ENCODE data around the gene KNDC1.
A peak's percentile ranks its signal among the peaks of the same experiment; 100 is the strongest.

KNDC1 gene

DNA sequence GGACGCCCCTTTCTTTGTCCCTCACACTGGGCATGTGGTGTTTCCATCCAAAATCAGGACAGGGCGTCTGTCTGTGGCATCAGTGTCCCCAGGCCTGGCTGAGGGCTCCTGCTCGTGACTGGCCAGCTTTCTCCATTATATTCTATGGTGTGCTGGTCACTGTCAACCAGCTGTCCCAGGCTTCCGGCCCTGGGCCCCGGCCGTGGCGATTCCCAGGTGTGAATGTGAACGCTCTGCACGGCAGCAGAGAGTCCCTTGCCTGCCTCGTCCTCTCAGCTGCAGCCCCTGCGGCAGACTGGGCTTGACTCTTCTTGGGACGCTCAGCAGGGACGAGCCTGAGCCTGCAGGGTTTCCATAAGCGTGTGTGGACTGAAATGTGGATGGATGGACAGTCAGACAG is 64.1 kb downstream of the KNDC1 start:
- DNase-seq, result no peak
- H2BK5ac ChIP-seq (ENCODE audit: low read depth, low read length, poor library complexity), result no peak overlapping the region
- no peak overlapping the region for H3K9ac ChIP-seq (ENCODE audit: low read length)
- H3K9me3 ChIP-seq (ENCODE audit: insufficient read depth, low read depth, low read length), result peaks cover under 1% of the 10 kb centered on the region
- no peak overlapping the region for H2BK12ac ChIP-seq (ENCODE audit: low read length)
- no peak overlapping the region for H3K23ac ChIP-seq (ENCODE audit: low read length)
- H4K8ac ChIP-seq (ENCODE audit: low read depth, low read length), result no peak overlapping the region
- no peak overlapping the region for H3K27ac ChIP-seq (ENCODE audit: low read depth, low read length)
- no peak overlapping the region for H3K18ac ChIP-seq (ENCODE audit: low read length)
- H2AFZ ChIP-seq (ENCODE audit: insufficient read depth, low read length, poor library complexity), result no peak overlapping the region
- H2BK120ac ChIP-seq (ENCODE audit: insufficient read depth, low read length, poor library complexity), result no peak overlapping the region
- no peak overlapping the region for H4K91ac ChIP-seq (ENCODE audit: low read depth, low read length)
- H3K79me2 ChIP-seq (ENCODE audit: control insufficient read depth, insufficient read depth, low read length, poor library complexity), result no peaks in the 10 kb centered on the region
- H2AK5ac ChIP-seq (ENCODE audit: low read length), result no peak overlapping the region
- H3K4me3 ChIP-seq (ENCODE audit: low read depth, low read length), result no peak overlapping the region
- no peak overlapping the region for H4K12ac ChIP-seq (ENCODE audit: low read depth, low read length)
- peaks cover 2% of the 10 kb centered on the region for H3K79me1 ChIP-seq (ENCODE audit: low read length)
- H3K27me3 ChIP-seq (ENCODE audit: insufficient read depth, low read length), result peaks cover 10% of the 10 kb centered on the region
- WGBS (ENCODE audit: extremely low coverage, insufficient coverage, insufficient read length), result no CpG with 5 or more reads among the region's 14 CpGs
- no peak overlapping the region for H3K4ac ChIP-seq (ENCODE audit: low read depth, low read length)
- no peak overlapping the region for H3K4me2 ChIP-seq (ENCODE audit: low read length)
- no peak overlapping the region for H3K14ac ChIP-seq (ENCODE audit: low read length)
- H3K36me3 ChIP-seq (ENCODE audit: control insufficient read depth in 1 of 2, insufficient read depth in 2 of 2, low read length in 2 of 2), result no peaks in the 10 kb centered on the region
- H3K4me1 ChIP-seq (ENCODE audit: control insufficient read depth in 1 of 2, insufficient read depth in 2 of 2, low read length in 2 of 2), result no peaks in the 10 kb centered on the region

DNA sequence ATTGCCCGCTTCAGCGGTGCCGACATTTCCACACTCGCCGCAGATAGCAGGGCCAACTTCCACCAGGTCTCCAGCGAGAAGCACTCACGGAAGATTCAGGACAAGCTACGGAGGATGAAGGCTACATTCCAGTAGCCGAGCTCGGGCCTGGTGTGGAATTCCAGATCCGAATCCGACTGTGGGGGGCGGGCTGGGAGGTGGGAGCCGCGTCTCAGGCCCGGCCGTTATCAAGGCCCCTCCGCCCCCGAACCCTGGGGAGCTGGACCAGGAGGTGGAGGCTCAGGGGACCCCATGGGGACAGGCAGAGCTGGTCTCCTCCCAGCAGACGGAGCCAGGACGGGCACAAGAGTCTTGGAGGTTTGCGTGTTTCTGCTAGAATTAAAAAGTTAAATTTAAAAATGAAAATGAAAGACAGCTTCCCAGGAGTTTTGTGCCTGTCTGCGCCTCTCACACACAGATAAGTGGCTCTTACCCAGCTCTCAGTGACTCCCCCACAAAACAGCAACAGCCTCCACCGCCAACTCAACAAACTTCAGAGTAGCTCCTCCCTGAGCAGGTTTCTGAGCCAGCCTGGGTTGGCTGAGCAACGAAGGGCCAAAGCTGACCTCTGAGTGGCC is 64.8 kb downstream of the KNDC1 start:
- H3K9me3 ChIP-seq (ENCODE audit: insufficient read depth, low read depth, low read length), result peaks cover 3% of the 10 kb centered on the region
- no peak overlapping the region for H3K4ac ChIP-seq (ENCODE audit: low read depth, low read length)
- DNase-seq, result no peak
- peak overlapping the region; percentile 20 for H2BK120ac ChIP-seq (ENCODE audit: insufficient read depth, low read length, poor library complexity)
- no peak overlapping the region for H2AK5ac ChIP-seq (ENCODE audit: low read length)
- no peak overlapping the region for H3K27ac ChIP-seq (ENCODE audit: low read depth, low read length)
- H2AFZ ChIP-seq (ENCODE audit: insufficient read depth, low read length, poor library complexity), result no peak overlapping the region
- H3K36me3 ChIP-seq (ENCODE audit: control insufficient read depth in 1 of 2, insufficient read depth in 2 of 2, low read length in 2 of 2), result no peaks in the 10 kb centered on the region
- no peak overlapping the region for H3K18ac ChIP-seq (ENCODE audit: low read length)
- no peak overlapping the region for H2BK5ac ChIP-seq (ENCODE audit: low read depth, low read length, poor library complexity)
- H3K23ac ChIP-seq (ENCODE audit: low read length), result no peak overlapping the region
- peak overlapping the region; percentile 39 for H3K14ac ChIP-seq (ENCODE audit: low read length)
- peaks cover 2% of the 10 kb centered on the region for H3K79me1 ChIP-seq (ENCODE audit: low read length)
- H3K4me1 ChIP-seq (ENCODE audit: control insufficient read depth in 1 of 2, insufficient read depth in 2 of 2, low read length in 2 of 2), result no peaks in the 10 kb centered on the region
- no peak overlapping the region for H3K4me2 ChIP-seq (ENCODE audit: low read length)
- H3K27me3 ChIP-seq (ENCODE audit: insufficient read depth, low read length), result peaks cover 18% of the 10 kb centered on the region
- no CpG with 5 or more reads among the region's 25 CpGs for WGBS (ENCODE audit: extremely low coverage, insufficient coverage, insufficient read length)
- no peak overlapping the region for H2BK12ac ChIP-seq (ENCODE audit: low read length)
- no peak overlapping the region for H4K12ac ChIP-seq (ENCODE audit: low read depth, low read length)
- no peak overlapping the region for H3K4me3 ChIP-seq (ENCODE audit: low read depth, low read length)
- no peak overlapping the region for H3K9ac ChIP-seq (ENCODE audit: low read length)
- H4K91ac ChIP-seq (ENCODE audit: low read depth, low read length), result peak overlapping the region; percentile 55
- no peaks in the 10 kb centered on the region for H3K79me2 ChIP-seq (ENCODE audit: control insufficient read depth, insufficient read depth, low read length, poor library complexity)
- no peak overlapping the region for H4K8ac ChIP-seq (ENCODE audit: low read depth, low read length)

DNA sequence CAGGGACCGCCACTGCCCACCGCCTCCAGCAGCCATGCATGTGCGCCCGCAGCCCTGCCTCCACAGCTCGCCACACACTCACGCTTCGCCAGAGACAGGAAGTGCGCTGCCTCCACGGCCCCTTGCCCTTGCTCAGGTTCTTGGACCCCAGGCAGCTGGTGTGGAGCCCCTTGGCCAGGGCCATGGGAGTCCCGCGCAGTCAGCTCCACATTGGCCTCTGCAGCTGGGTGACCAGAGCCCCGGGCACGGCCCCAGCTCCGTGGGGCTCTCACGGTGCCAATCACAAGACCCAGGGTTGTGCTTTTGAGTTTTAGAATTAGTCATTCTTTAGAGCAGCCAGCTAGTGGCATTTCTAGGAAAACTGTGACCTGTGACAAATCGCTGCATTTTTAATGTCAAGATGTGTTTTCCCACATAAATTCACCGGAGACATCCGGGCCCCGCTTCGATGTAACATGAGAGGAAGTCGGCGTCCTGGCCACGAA is 65.7 kb downstream of the KNDC1 start:
- DNase-seq, result no peak
- no peak overlapping the region for H2AK5ac ChIP-seq (ENCODE audit: low read length)
- peak overlapping the region; percentile 3 for H4K12ac ChIP-seq (ENCODE audit: low read depth, low read length)
- no peak overlapping the region for H3K23ac ChIP-seq (ENCODE audit: low read length)
- no peak overlapping the region for H3K14ac ChIP-seq (ENCODE audit: low read length)
- no peak overlapping the region for H3K18ac ChIP-seq (ENCODE audit: low read length)
- H3K27me3 ChIP-seq (ENCODE audit: insufficient read depth, low read length), result peaks cover 24% of the 10 kb centered on the region
- H4K8ac ChIP-seq (ENCODE audit: low read depth, low read length), result no peak overlapping the region
- H4K91ac ChIP-seq (ENCODE audit: low read depth, low read length), result no peak overlapping the region
- H3K9me3 ChIP-seq (ENCODE audit: insufficient read depth, low read depth, low read length), result peaks cover 3% of the 10 kb centered on the region
- H2AFZ ChIP-seq (ENCODE audit: insufficient read depth, low read length, poor library complexity), result no peak overlapping the region
- H3K9ac ChIP-seq (ENCODE audit: low read length), result no peak overlapping the region
- no peak overlapping the region for H3K4me2 ChIP-seq (ENCODE audit: low read length)
- WGBS (ENCODE audit: extremely low coverage, insufficient coverage, insufficient read length), result no CpG with 5 or more reads among the region's 23 CpGs
- H3K4me3 ChIP-seq (ENCODE audit: low read depth, low read length), result no peak overlapping the region
- peaks cover 0 to 4% of the 10 kb centered on the region in 2 experiments for H3K4me1 ChIP-seq (ENCODE audit: control insufficient read depth in 1 of 2, insufficient read depth in 2 of 2, low read length in 2 of 2)
- no peak overlapping the region for H2BK12ac ChIP-seq (ENCODE audit: low read length)
- no peak overlapping the region for H3K4ac ChIP-seq (ENCODE audit: low read depth, low read length)
- no peaks in the 10 kb centered on the region for H3K36me3 ChIP-seq (ENCODE audit: control insufficient read depth in 1 of 2, insufficient read depth in 2 of 2, low read length in 2 of 2)
- H3K79me2 ChIP-seq (ENCODE audit: control insufficient read depth, insufficient read depth, low read length, poor library complexity), result no peaks in the 10 kb centered on the region
- no peak overlapping the region for H3K27ac ChIP-seq (ENCODE audit: low read depth, low read length)
- H3K79me1 ChIP-seq (ENCODE audit: low read length), result peaks cover 2% of the 10 kb centered on the region
- H2BK120ac ChIP-seq (ENCODE audit: insufficient read depth, low read length, poor library complexity), result peak overlapping the region; percentile 20
- no peak overlapping the region for H2BK5ac ChIP-seq (ENCODE audit: low read depth, low read length, poor library complexity)

DNA sequence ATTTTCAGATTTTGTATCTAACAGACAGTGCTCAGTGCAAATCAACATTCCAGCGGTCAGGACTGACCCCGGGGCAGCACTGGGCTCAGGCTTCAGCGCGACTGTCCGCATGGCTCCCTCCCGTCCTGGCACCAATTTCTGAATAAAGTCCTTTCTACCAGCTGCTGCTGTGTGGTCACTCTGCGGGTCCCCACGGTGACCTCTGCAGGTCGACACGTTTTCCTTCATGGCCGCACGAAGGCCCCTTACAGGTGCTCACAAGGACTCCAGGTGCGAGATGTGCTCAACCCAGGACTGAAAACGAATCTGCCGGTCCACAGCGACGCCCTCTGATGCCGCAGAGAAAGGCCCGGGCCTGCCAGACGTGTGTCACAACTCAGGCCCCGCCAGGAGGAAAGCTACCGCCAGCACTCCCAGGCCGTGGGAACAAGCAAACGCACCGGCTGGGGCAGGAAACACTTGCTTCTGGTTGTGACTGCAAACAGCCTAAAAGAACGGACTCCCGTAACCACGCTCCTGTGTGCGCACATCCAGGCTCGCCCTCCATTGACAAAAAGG is 66.3 kb downstream of the KNDC1 start:
- Histone ChIP-seq H3K4me1 (ENCODE audit: control insufficient read depth in 1 of 2, insufficient read depth in 2 of 2, low read length in 2 of 2) (peaks cover 0 to 4% of the 10 kb centered on the region in 2 experiments), H3K9ac (ENCODE audit: low read length) (no peak overlapping the region), H3K4me2 (ENCODE audit: low read length) (no peak overlapping the region), H4K12ac (ENCODE audit: low read depth, low read length) (no peak overlapping the region), H3K18ac (ENCODE audit: low read length) (no peak overlapping the region), H3K79me2 (ENCODE audit: control insufficient read depth, insufficient read depth, low read length, poor library complexity) (no peaks in the 10 kb centered on the region), H2BK5ac (ENCODE audit: low read depth, low read length, poor library complexity) (no peak overlapping the region), H3K79me1 (ENCODE audit: low read length) (peaks cover 2% of the 10 kb centered on the region), H4K8ac (ENCODE audit: low read depth, low read length) (no peak overlapping the region), H3K27ac (ENCODE audit: low read depth, low read length) (no peak overlapping the region), H2BK12ac (ENCODE audit: low read length) (no peak overlapping the region), H3K27me3 (ENCODE audit: insufficient read depth, low read length) (peaks cover 30% of the 10 kb centered on the region), H2AK5ac (ENCODE audit: low read length) (no peak overlapping the region), H3K4ac (ENCODE audit: low read depth, low read length) (no peak overlapping the region), H3K14ac (ENCODE audit: low read length) (no peak overlapping the region), H2AFZ (ENCODE audit: insufficient read depth, low read length, poor library complexity) (no peak overlapping the region), H3K36me3 (ENCODE audit: control insufficient read depth in 1 of 2, insufficient read depth in 2 of 2, low read length in 2 of 2) (no peaks in the 10 kb centered on the region), H3K9me3 (ENCODE audit: insufficient read depth, low read depth, low read length) (peaks cover 6% of the 10 kb centered on the region), H3K23ac (ENCODE audit: low read length) (no peak overlapping the region), H4K91ac (ENCODE audit: low read depth, low read length) (no peak overlapping the region), H2BK120ac (ENCODE audit: insufficient read depth, low read length, poor library complexity) (no peak overlapping the region), H3K4me3 (ENCODE audit: low read depth, low read length) (no peak overlapping the region)
- WGBS (ENCODE audit: extremely low coverage, insufficient coverage, insufficient read length), result no CpG with 5 or more reads among the region's 30 CpGs
- no peak for DNase-seq

All from trophoblast cell (in vitro differentiated cells and primary cell).